HEK293 (cell line): ENCODE results near the gene FOXE3.

Experiments used
- CTCF ChIA-PET: fragments of 350-600 bp; formaldehyde crosslinking; extraction: SDS; loops from one replicate; lab custom pipeline; 2021; ENCODE audit warnings: antibody characterized with exemption; lab: Yijun Ruan, JAX
- POLR2A ChIA-PET: fragments of 300-600 bp; formaldehyde crosslinking; extraction: SDS; loops from one replicate; lab custom pipeline; 2020; ENCODE audit warnings: antibody characterized with exemption, inconsistent platforms; lab: Yijun Ruan, JAX
- H3K27ac ChIP-seq: fragments of 200-500 bp; sonication (Bioruptor generic); 2 replicates; pipeline ENCODE4 v1.5.1; 2014; ENCODE audit warnings: low read depth, low read length, control low read depth, inconsistent platforms; ENCODE audit errors: extremely low read depth
- H3K36me3 ChIP-seq, 2 experiments: fragments of 200-500 bp in 1 of 2; sonication (Bioruptor generic) in 1 of 2; 1 replicate in 1 of 2; 2 replicates in 1 of 2; pipeline ENCODE4 v1.5.1; 2014 to 2017; ENCODE audit warnings: inconsistent platforms in 2 of 2, low read length in 2 of 2; ENCODE audit not compliant: control insufficient read depth in 2 of 2, insufficient read depth in 1 of 2
- H3K4me1 ChIP-seq: fragments of 200-500 bp; sonication (Bioruptor generic); 2 replicates; pipeline ENCODE4 v1.5.1; 2014; ENCODE audit warnings: mild to moderate bottlenecking, low read length, inconsistent platforms; ENCODE audit not compliant: control insufficient read depth, insufficient read depth
- H3K4me3 ChIP-seq: 2 replicates; pipeline ENCODE4 v1.5.1; 2011; ENCODE audit warnings: low read depth, mild to moderate bottlenecking, control low read depth, low read length, moderate library complexity
- H3K9me3 ChIP-seq: fragments of 200-500 bp; sonication (Bioruptor generic); 2 replicates; pipeline ENCODE4 v1.5.1; 2014; ENCODE audit warnings: low read depth, low read length, inconsistent platforms; ENCODE audit not compliant: control insufficient read depth, insufficient read depth
- AEBP2 ChIP-seq: fragments of 450-650 bp; formaldehyde crosslinking; IDR thresholded peaks from 2 replicates; pipeline ENCODE4 v1.5.1; 2016; ENCODE audit warnings: missing biosample characterization, missing genetic modification characterization, borderline replicate concordance
- GLI2 ChIP-seq: fragments of 450-650 bp; formaldehyde crosslinking; IDR thresholded peaks from 2 replicates; pipeline ENCODE4; 2017; ENCODE audit warnings: missing biosample characterization, missing genetic modification characterization, low read depth, borderline replicate concordance
- ZIC2 ChIP-seq: fragments of 450-650 bp; formaldehyde crosslinking; IDR thresholded peaks from 2 replicates; pipeline ENCODE4 v1.5.1; 2016; ENCODE audit warnings: missing biosample characterization, missing genetic modification characterization
- ZNF138 ChIP-seq: fragments of 450-650 bp; formaldehyde crosslinking; IDR thresholded peaks from 2 replicates; pipeline ENCODE4 v1.5.1; 2016; ENCODE audit warnings: missing biosample characterization, missing genetic modification characterization, borderline replicate concordance
- ZNF214 ChIP-seq: fragments of 450-650 bp; formaldehyde crosslinking; IDR thresholded peaks from 2 replicates; pipeline ENCODE4 v1.5.1; 2017; ENCODE audit warnings: missing biosample characterization, mild to moderate bottlenecking, missing genetic modification characterization, borderline replicate concordance
- ZNF221 ChIP-seq: fragments of 450-650 bp; formaldehyde crosslinking; IDR thresholded peaks from 2 replicates; pipeline ENCODE4 v1.5.1; 2017; ENCODE audit warnings: missing biosample characterization, missing genetic modification characterization, borderline replicate concordance
- ZNF223 ChIP-seq: fragments of 450-650 bp; formaldehyde crosslinking; IDR thresholded peaks from 2 replicates; pipeline ENCODE4 v1.5.1; 2016; ENCODE audit warnings: missing biosample characterization, missing genetic modification characterization
- ZNF311 ChIP-seq: fragments of 450-650 bp; formaldehyde crosslinking; IDR thresholded peaks from 2 replicates; pipeline ENCODE4 v1.5.1; 2017; ENCODE audit warnings: missing biosample characterization, missing genetic modification characterization, borderline replicate concordance
- ZNF341 ChIP-seq: fragments of 450-650 bp; formaldehyde crosslinking; IDR thresholded peaks from 2 replicates; pipeline ENCODE4; 2016; ENCODE audit warnings: low read depth, missing biosample characterization, missing genetic modification characterization
- ZNF391 ChIP-seq: fragments of 450-650 bp; formaldehyde crosslinking; IDR thresholded peaks from 2 replicates; pipeline ENCODE4 v1.5.1; 2016; ENCODE audit warnings: low read depth, missing biosample characterization, missing genetic modification characterization, borderline replicate concordance
- ZNF398 ChIP-seq: fragments of 450-650 bp; formaldehyde crosslinking; IDR thresholded peaks from 2 replicates; pipeline ENCODE4 v1.5.1; 2017; ENCODE audit warnings: missing biosample characterization, missing genetic modification characterization
- ZNF48 ChIP-seq: fragments of 450-650 bp; formaldehyde crosslinking; IDR thresholded peaks from 2 replicates; pipeline ENCODE4 v1.5.1; 2016; ENCODE audit warnings: missing biosample characterization, missing genetic modification characterization
- ZNF501 ChIP-seq: fragments of 450-650 bp; formaldehyde crosslinking; IDR thresholded peaks from 2 replicates; pipeline ENCODE4 v1.5.1; 2016; ENCODE audit warnings: missing biosample characterization, missing genetic modification characterization
- ZNF544 ChIP-seq: fragments of 450-650 bp; formaldehyde crosslinking; IDR thresholded peaks from 2 replicates; pipeline ENCODE4 v1.5.0; 2017; ENCODE audit warnings: missing biosample characterization, missing genetic modification characterization
- ZNF571 ChIP-seq: fragments of 450-650 bp; formaldehyde crosslinking; IDR thresholded peaks from 2 replicates; pipeline ENCODE4 v1.5.0; 2017; ENCODE audit warnings: missing biosample characterization, missing genetic modification characterization
- ZNF596 ChIP-seq: fragments of 450-650 bp; IDR thresholded peaks from 2 replicates; pipeline ENCODE4 v1.5.0; 2018; ENCODE audit warnings: missing biosample characterization, mild to moderate bottlenecking, missing genetic modification characterization, moderate library complexity
- ZNF654 ChIP-seq: fragments of 450-650 bp; formaldehyde crosslinking; IDR thresholded peaks from 2 replicates; pipeline ENCODE4 v1.5.1; 2016; ENCODE audit warnings: low read depth, missing biosample characterization, missing genetic modification characterization
- ZNF747 ChIP-seq: fragments of 450-650 bp; formaldehyde crosslinking; IDR thresholded peaks from 2 replicates; pipeline ENCODE4 v1.5.1; 2016; ENCODE audit warnings: missing biosample characterization, missing genetic modification characterization
- ZNF791 ChIP-seq: fragments of 450-650 bp; formaldehyde crosslinking; IDR thresholded peaks from 2 replicates; pipeline ENCODE4 v1.5.1; 2016; ENCODE audit warnings: missing biosample characterization, missing genetic modification characterization
- TF ChIP-seq, protein P1 (sequence below): fragments of 450-650 bp; formaldehyde crosslinking; IDR thresholded peaks from 2 replicates; pipeline ENCODE4 v1.5.1; 2016; ENCODE audit warnings: missing biosample characterization, missing genetic modification characterization
- TF ChIP-seq, protein P2 (sequence below): fragments of 450-650 bp; formaldehyde crosslinking; IDR thresholded peaks from 2 replicates; pipeline ENCODE4 v1.5.1; 2016; ENCODE audit warnings: missing biosample characterization, missing genetic modification characterization

FOXE3 gene

DNA sequence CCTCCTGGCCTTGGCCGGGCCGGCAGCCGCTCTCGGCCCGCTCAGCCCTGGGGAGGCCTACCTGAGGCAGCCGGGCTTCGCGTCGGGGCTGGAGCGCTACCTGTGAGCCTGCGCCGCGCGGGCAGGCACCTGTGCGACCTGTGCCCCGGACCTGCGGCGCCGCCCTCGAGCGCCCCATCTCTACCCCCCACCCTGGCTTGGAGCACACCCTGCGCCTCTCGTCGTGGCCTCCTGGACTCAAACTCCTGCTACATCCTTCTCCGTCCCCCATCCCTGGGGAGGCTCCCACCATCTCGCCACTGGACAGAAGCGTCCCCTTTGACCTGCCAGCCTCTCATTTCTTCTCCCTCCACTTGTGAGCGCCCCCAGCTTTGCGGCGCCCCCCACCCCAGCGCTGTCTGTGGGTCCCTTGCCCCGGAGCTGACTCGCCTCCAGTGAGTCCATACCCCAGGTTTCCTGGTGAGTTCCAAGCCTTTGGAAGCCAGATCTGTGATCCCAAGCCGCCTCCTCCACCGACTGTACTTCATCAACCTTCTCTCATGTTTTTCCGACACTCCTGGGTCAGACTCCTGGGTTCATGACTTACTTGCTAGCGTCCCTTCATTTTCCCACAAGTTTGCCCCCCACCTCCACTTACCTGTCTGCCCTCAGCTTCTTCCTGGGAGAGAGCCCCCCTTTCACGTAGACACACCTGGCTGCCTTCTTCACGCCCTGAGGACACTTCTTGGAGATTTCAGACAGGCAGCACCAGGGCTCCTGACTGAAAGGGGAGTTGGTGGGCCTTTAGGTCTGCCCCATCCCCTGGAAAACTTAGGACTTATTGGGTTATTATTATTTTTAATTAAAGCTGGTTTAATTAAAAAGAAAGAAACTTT, 1.3 kb downstream of the FOXE3 start:
- Histone ChIP-seq H3K36me3 (no peaks in the 10 kb centered on the region), H3K9me3 (no peaks in the 10 kb centered on the region), H3K4me1 (no peaks in the 10 kb centered on the region), H3K4me3 (no peak overlapping the region), H3K27ac (no peak overlapping the region)
- CTCF ChIA-PET, result interaction anchor here (0.6 to 13.6 kb wide), 6 partner anchors 9 to 309 kb away, joined by 3 to 151 read pairs (median 4); no protein-coding TSS in a partner anchor
- TF ChIP-seq ZNF501 (no peak), ZNF48 (tag by site-specific recombination) (no peak), ZNF596 (tag by site-specific recombination) (no peak), ZNF341 (tag by site-specific recombination) (no peak)
- POLR2A ChIA-PET, result no interaction called here

GRCh38 chr1:47418122-47418521, 2.0 kb downstream of the FOXE3 start:
- Histone ChIP-seq H3K9me3 (no peaks in the 10 kb centered on the region), H3K36me3 (no peaks in the 10 kb centered on the region), H3K4me3 (no peak overlapping the region), H3K4me1 (no peaks in the 10 kb centered on the region), H3K27ac (no peak overlapping the region)
- ChIA-PET POLR2A (no interaction called here), CTCF (interaction anchor here (0.5 to 13.6 kb wide), 7 partner anchors 10 to 308 kb away, joined by 3 to 151 read pairs (median 3); no protein-coding TSS in a partner anchor)
- TF ChIP-seq ZNF544 (tag by site-specific recombination) (no peak), ZNF223 (tag by site-specific recombination) (no peak), GLI2 (no peak), ZNF654 (tag by site-specific recombination) (no peak), ZNF214 (no peak), AEBP2 (tag by site-specific recombination) (no peak), ZNF221 (no peak), ZNF791 (tag by site-specific recombination) (no peak), ZNF398 (no peak), ZNF571 (no peak), ZNF596 (tag by site-specific recombination) (no peak), ZNF138 (tag by site-specific recombination) (no peak), ZNF747 (tag by site-specific recombination) (no peak), ZIC2 (tag by site-specific recombination) (no peak), ZNF311 (tag by site-specific recombination) (no peak), ZNF391 (tag by site-specific recombination) (no peak)
- TF ChIP-seq, protein P1, sequence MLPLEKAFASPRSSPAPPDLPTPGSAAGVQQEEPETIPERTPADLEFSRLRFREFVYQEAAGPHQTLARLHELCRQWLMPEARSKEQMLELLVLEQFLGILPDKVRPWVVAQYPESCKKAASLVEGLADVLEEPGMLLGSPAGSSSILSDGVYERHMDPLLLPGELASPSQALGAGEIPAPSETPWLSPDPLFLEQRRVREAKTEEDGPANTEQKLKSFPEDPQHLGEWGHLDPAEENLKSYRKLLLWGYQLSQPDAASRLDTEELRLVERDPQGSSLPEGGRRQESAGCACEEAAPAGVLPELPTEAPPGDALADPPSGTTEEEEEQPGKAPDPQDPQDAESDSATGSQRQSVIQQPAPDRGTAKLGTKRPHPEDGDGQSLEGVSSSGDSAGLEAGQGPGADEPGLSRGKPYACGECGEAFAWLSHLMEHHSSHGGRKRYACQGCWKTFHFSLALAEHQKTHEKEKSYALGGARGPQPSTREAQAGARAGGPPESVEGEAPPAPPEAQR (tag by site-specific recombination), result no peak
- TF ChIP-seq, protein P2, sequence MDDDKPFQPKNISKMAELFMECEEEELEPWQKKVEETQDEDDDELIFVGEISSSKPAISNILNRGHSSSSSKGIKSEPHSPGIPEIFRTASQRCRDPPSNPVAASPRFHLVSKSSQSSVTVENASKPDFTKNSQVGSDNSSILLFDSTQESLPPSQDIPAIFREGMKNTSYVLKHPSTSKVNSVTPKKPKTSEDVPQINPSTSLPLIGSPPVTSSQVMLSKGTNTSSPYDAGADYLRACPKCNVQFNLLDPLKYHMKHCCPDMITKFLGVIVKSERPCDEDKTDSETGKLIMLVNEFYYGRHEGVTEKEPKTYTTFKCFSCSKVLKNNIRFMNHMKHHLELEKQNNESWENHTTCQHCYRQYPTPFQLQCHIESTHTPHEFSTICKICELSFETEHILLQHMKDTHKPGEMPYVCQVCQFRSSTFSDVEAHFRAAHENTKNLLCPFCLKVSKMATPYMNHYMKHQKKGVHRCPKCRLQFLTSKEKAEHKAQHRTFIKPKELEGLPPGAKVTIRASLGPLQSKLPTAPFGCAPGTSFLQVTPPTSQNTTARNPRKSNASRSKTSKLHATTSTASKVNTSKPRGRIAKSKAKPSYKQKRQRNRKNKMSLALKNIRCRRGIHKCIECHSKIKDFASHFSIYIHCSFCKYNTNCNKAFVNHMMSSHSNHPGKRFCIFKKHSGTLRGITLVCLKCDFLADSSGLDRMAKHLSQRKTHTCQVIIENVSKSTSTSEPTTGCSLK (tag by site-specific recombination), result no peak
